Trophoblast cell (in vitro differentiated cells and primary cell): ENCODE results near the gene CGN.

Experiments used
- DNase-seq, 2 donors: peaks; one replicate each; pipeline ENCODE4 v3.0.0-alpha.2; 2016
- H2AFZ ChIP-seq: 2 replicates; pipeline ENCODE4 v1.6.1; 2013; ENCODE audit warnings: low read length, moderate library complexity, mild to moderate bottlenecking; ENCODE audit not compliant: insufficient read depth, poor library complexity
- H2AK5ac ChIP-seq: 2 replicates; pipeline ENCODE4 v1.6.1; 2013; ENCODE audit warnings: mild to moderate bottlenecking, low read length
- H2BK120ac ChIP-seq: 2 replicates; pipeline ENCODE4 v1.6.1; 2013; ENCODE audit warnings: low read length, mild to moderate bottlenecking, moderate library complexity; ENCODE audit not compliant: insufficient read depth, poor library complexity
- H2BK12ac ChIP-seq: 2 replicates; pipeline ENCODE4 v1.6.1; 2013; ENCODE audit warnings: mild to moderate bottlenecking, low read length, moderate library complexity
- H2BK5ac ChIP-seq: 2 replicates; pipeline ENCODE4 v1.6.1; 2013; ENCODE audit warnings: low read length, low read depth, moderate library complexity, mild to moderate bottlenecking; ENCODE audit not compliant: poor library complexity
- H3K14ac ChIP-seq: 2 replicates; pipeline ENCODE4 v1.6.1; 2013; ENCODE audit warnings: mild to moderate bottlenecking, low read length
- H3K18ac ChIP-seq: 2 replicates; pipeline ENCODE4 v1.6.1; 2013; ENCODE audit warnings: mild to moderate bottlenecking, low read length
- H3K23ac ChIP-seq: 2 replicates; pipeline ENCODE4 v1.6.1; 2013; ENCODE audit warnings: low read length
- H3K27ac ChIP-seq: 2 replicates; pipeline ENCODE4 v1.5.1; 2013; ENCODE audit warnings: low read depth, mild to moderate bottlenecking, inconsistent platforms, low read length, moderate library complexity
- H3K27me3 ChIP-seq: 2 replicates; pipeline ENCODE4 v1.6.1; 2013; ENCODE audit warnings: inconsistent platforms, mild to moderate bottlenecking, low read length, moderate library complexity; ENCODE audit not compliant: insufficient read depth
- H3K36me3 ChIP-seq, 2 experiments: 1 replicate in 1 of 2; 2 replicates in 1 of 2; pipeline ENCODE4 v1.6.1; 2013; ENCODE audit warnings: low read length in 2 of 2, mild to moderate bottlenecking in 2 of 2, moderate library complexity in 1 of 2; ENCODE audit not compliant: insufficient read depth in 2 of 2, control insufficient read depth in 1 of 2
- H3K4ac ChIP-seq: 2 replicates; pipeline ENCODE4 v1.6.1; 2013; ENCODE audit warnings: low read depth, mild to moderate bottlenecking, low read length, moderate library complexity
- H3K4me1 ChIP-seq, 2 experiments: 1 replicate in 1 of 2; 2 replicates in 1 of 2; pipeline ENCODE4 v1.6.1; 2013; ENCODE audit warnings: low read length in 2 of 2, mild to moderate bottlenecking in 2 of 2, moderate library complexity in 1 of 2; ENCODE audit not compliant: insufficient read depth in 2 of 2, control insufficient read depth in 1 of 2
- H3K4me2 ChIP-seq: 2 replicates; pipeline ENCODE4 v1.6.1; 2013; ENCODE audit warnings: inconsistent platforms, mild to moderate bottlenecking, low read length, moderate library complexity
- H3K4me3 ChIP-seq: 2 replicates; pipeline ENCODE4 v1.5.1; 2013; ENCODE audit warnings: mild to moderate bottlenecking, low read depth, low read length, inconsistent platforms
- H3K79me1 ChIP-seq: one replicate; pipeline ENCODE4 v1.6.1; 2013; ENCODE audit warnings: low read length
- H3K79me2 ChIP-seq: 2 replicates; pipeline ENCODE4 v1.6.1; 2013; ENCODE audit warnings: low read length, mild to moderate bottlenecking; ENCODE audit not compliant: control insufficient read depth, insufficient read depth, poor library complexity
- H3K9ac ChIP-seq: 2 replicates; pipeline ENCODE4 v1.6.1; 2013; ENCODE audit warnings: mild to moderate bottlenecking, low read length
- H3K9me3 ChIP-seq: 2 replicates; pipeline ENCODE4 v1.6.1; 2013; ENCODE audit warnings: low read depth, mild to moderate bottlenecking, control low read depth, inconsistent platforms, low read length; ENCODE audit not compliant: insufficient read depth
- H4K12ac ChIP-seq: 2 replicates; pipeline ENCODE4 v1.6.1; 2013; ENCODE audit warnings: low read depth, mild to moderate bottlenecking, low read length, moderate library complexity
- H4K8ac ChIP-seq: 2 replicates; pipeline ENCODE4 v1.6.1; 2013; ENCODE audit warnings: low read depth, mild to moderate bottlenecking, low read length, moderate library complexity
- H4K91ac ChIP-seq: one replicate; pipeline ENCODE4 v1.6.1; 2013; ENCODE audit warnings: low read depth, mild to moderate bottlenecking, low read length, moderate library complexity
- WGBS: extraction: QIAGEN DNeasy Blood & Tissue Kit; methylation state at CpG from one replicate; pipeline ENCODE4 v1.1.7; 2013; ENCODE audit warnings: missing lambda C conversion rate; ENCODE audit not compliant: insufficient read length, insufficient coverage; ENCODE audit errors: extremely low coverage; 5-methylcytosine and 5-hydroxymethylcytosine counted together

Gene CGN

GRCh38 chr1:151553659-151554058 lies 42.5 kb downstream of the CGN start:
- Histone ChIP-seq H2BK120ac (no peak overlapping the region), H3K27me3 (no peaks in the 10 kb centered on the region), H3K79me1 (peaks cover 3% of the 10 kb centered on the region), H3K9ac (no peak overlapping the region), H2AK5ac (no peak overlapping the region), H3K23ac (no peak overlapping the region), H4K91ac (no peak overlapping the region), H3K79me2 (peaks cover 18% of the 10 kb centered on the region), H4K8ac (no peak overlapping the region), H3K4ac (peak overlapping the region; percentile 47), H4K12ac (no peak overlapping the region), H3K4me3 (no peak overlapping the region), H2BK5ac (no peak overlapping the region), H3K27ac (no peak overlapping the region), H3K18ac (no peak overlapping the region), H3K4me1 (peaks cover 13 to 18% of the 10 kb centered on the region in 2 experiments), H2AFZ (no peak overlapping the region), H3K36me3 (peaks cover 7% of the 10 kb centered on the region in 2 experiments), H2BK12ac (no peak overlapping the region), H3K14ac (no peak overlapping the region), H3K9me3 (no peaks in the 10 kb centered on the region), H3K4me2 (no peak overlapping the region)
- no CpG with 5 or more reads among the region's 4 CpGs for WGBS
- DNase-seq: no peak

- Histone ChIP-seq H2BK12ac (no peak overlapping the region), H4K8ac (no peak overlapping the region), H3K4me1 (peaks cover 6 to 10% of the 10 kb centered on the region in 2 experiments), H3K79me2 (peaks cover 15% of the 10 kb centered on the region), H2BK5ac (no peak overlapping the region), H3K9ac (no peak overlapping the region), H3K79me1 (no peaks in the 10 kb centered on the region), H3K14ac (no peak overlapping the region), H4K91ac (no peak overlapping the region), H3K4me3 (no peak overlapping the region), H3K18ac (no peak overlapping the region), H3K4me2 (no peak overlapping the region), H3K27ac (no peak overlapping the region), H3K9me3 (no peaks in the 10 kb centered on the region), H3K4ac (peak overlapping the region; percentile 67), H4K12ac (no peak overlapping the region), H3K36me3 (peaks cover 7 to 13% of the 10 kb centered on the region in 2 experiments), H2BK120ac (no peak overlapping the region), H3K27me3 (no peaks in the 10 kb centered on the region), H2AFZ (no peak overlapping the region), H2AK5ac (no peak overlapping the region), H3K23ac (no peak overlapping the region)
- no CpG with 5 or more reads among the region's 2 CpGs for WGBS
- no peak for DNase-seq
These were observed 44.9 kb downstream of the CGN start for GRCh38 chr1:151556052-151556451.

GRCh38 chr1:151562661-151563060 lies 51.5 kb downstream of the CGN start:
- no peak overlapping the region for H3K4ac ChIP-seq

GRCh38 chr1:151563376-151563775 lies 52.2 kb downstream of the CGN start:
- H3K79me1 ChIP-seq: no peaks in the 10 kb centered on the region
- H3K36me3 ChIP-seq: peaks cover 25 to 53% of the 10 kb centered on the region in 2 experiments
- H3K9ac ChIP-seq: no peak overlapping the region
- H4K91ac ChIP-seq: no peak overlapping the region
- no peak overlapping the region for H4K8ac ChIP-seq
- H3K27me3 ChIP-seq: no peaks in the 10 kb centered on the region
- DNase-seq: no peak
- WGBS: no CpG with 5 or more reads among the region's 2 CpGs
- H3K4me1 ChIP-seq: peaks cover 7 to 16% of the 10 kb centered on the region in 2 experiments
- peaks cover 1% of the 10 kb centered on the region for H3K9me3 ChIP-seq
- no peak overlapping the region for H3K27ac ChIP-seq
- no peak overlapping the region for H3K23ac ChIP-seq
- no peak overlapping the region for H2BK5ac ChIP-seq
- H3K18ac ChIP-seq: no peak overlapping the region
- H2BK120ac ChIP-seq: no peak overlapping the region
- H2AFZ ChIP-seq: no peak overlapping the region
- H3K79me2 ChIP-seq: peaks cover 4% of the 10 kb centered on the region
- H3K4me3 ChIP-seq: no peak overlapping the region
- no peak overlapping the region for H3K4ac ChIP-seq
- H2BK12ac ChIP-seq: no peak overlapping the region
- no peak overlapping the region for H3K14ac ChIP-seq
- H3K4me2 ChIP-seq: no peak overlapping the region
- no peak overlapping the region for H2AK5ac ChIP-seq
- H4K12ac ChIP-seq: no peak overlapping the region

More at GRCh38 chr1:151562661-151563060, 51.5 kb downstream of the CGN start:
- WGBS: no CpG with 5 or more reads among the region's 1 CpG
- Histone ChIP-seq H3K4me2 (no peak overlapping the region), H2BK12ac (no peak overlapping the region), H3K36me3 (peaks cover 25 to 52% of the 10 kb centered on the region in 2 experiments), H3K79me1 (no peaks in the 10 kb centered on the region), H4K12ac (no peak overlapping the region), H3K4me1 (peaks cover 7 to 16% of the 10 kb centered on the region in 2 experiments), H3K27me3 (no peaks in the 10 kb centered on the region), H3K23ac (no peak overlapping the region), H3K79me2 (peaks cover 4% of the 10 kb centered on the region), H3K18ac (no peak overlapping the region), H3K14ac (no peak overlapping the region), H3K9me3 (peaks cover 1% of the 10 kb centered on the region), H3K4me3 (no peak overlapping the region), H2BK5ac (no peak overlapping the region), H2BK120ac (no peak overlapping the region), H4K8ac (no peak overlapping the region), H2AK5ac (no peak overlapping the region), H3K9ac (no peak overlapping the region), H4K91ac (no peak overlapping the region), H2AFZ (no peak overlapping the region), H3K27ac (no peak overlapping the region)
- peak in 1 of 2 donors; percentile 22 for DNase-seq
